ENCODE results near the gene MLLT10.

Gene MLLT10

DNA sequence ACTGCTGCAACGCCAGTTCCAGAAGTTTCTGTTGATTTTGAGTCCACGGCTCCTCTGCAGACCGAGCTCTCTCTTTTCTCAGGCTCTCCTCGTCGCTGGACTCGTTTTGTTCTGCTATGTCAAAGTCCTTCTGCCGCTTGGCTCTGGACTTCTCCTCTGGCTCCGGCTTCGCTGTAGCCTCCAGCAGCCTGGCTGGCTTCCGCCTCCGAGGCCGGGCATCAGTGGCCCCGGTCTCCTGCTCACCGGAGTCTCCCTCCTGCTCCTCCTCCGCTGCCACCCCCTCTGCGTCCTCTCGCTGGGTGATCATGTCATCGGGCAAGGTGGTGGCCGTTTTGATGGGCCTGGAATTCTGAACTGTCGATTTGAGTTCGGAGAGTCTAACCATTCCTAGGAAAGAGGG, 225.2 kb downstream of the MLLT10 start:
- H3K4me3 ChIP-seq (ENCODE audit: low read depth, low read length): no peak overlapping the region
- TF ChIP-seq, protein P1, sequence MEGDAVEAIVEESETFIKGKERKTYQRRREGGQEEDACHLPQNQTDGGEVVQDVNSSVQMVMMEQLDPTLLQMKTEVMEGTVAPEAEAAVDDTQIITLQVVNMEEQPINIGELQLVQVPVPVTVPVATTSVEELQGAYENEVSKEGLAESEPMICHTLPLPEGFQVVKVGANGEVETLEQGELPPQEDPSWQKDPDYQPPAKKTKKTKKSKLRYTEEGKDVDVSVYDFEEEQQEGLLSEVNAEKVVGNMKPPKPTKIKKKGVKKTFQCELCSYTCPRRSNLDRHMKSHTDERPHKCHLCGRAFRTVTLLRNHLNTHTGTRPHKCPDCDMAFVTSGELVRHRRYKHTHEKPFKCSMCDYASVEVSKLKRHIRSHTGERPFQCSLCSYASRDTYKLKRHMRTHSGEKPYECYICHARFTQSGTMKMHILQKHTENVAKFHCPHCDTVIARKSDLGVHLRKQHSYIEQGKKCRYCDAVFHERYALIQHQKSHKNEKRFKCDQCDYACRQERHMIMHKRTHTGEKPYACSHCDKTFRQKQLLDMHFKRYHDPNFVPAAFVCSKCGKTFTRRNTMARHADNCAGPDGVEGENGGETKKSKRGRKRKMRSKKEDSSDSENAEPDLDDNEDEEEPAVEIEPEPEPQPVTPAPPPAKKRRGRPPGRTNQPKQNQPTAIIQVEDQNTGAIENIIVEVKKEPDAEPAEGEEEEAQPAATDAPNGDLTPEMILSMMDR (IDR thresholded peaks at IDR 0.05; ENCODE audit: control insufficient read depth, extremely low read depth, insufficient read depth): no peak
- DNase-seq (ENCODE audit: low read depth): no peak

DNA sequence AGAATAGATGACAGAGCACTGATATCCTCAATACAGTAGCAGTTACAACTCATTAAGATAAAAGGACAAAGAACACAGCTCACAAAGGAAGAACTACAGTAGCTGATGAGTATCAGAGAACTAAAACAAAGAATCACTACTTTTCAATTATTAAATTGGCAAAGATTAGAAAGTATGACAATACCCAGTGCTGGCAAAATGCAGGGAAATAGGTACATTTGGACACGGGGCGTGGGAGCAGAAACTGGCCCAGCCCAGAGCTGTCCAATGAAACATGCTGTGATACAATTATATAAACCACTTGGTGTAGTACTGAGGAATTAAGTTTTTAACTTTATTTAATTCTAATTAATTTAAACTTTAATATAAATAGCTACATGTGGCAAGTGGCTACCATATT, 226.3 kb downstream of the MLLT10 start:
- TF ChIP-seq, protein P1 (IDR thresholded peaks at IDR 0.05; ENCODE audit: control insufficient read depth, extremely low read depth, insufficient read depth): no peak
- no peak for DNase-seq (ENCODE audit: low read depth)
- no peak overlapping the region for H3K4me3 ChIP-seq (ENCODE audit: low read depth, low read length)

DNA sequence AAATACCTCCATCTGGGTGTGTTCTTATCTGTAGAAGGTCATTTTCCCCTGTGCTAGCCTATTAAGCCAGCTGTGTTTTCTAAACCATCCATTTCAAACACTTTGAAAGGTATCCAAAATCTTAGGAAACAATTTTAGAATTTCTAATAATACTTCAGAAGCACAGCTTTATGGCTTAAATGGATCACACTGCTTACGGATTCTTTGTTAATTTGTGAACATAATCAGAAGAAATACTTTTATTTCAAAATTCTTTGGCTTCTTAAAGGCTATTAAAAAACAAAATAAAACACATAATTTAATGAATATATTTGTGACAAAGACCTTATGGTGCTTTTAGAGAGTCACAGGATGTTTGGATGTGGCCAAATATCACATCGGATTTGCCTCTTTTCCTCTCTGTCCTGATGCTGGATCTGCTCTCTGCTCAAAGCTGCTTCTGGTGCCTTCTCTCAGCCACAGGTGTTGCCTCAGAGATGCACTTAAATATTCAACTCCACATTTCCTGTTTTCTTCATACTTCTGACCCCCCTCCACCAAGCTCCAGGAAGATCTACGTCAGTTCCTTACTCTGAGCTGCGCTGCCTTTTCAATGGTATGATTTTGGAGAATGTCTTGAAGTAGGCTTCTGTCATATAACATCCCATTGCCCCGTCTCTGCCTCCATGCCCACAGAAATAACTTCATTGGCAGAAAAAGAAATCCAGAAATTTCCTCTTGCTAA, 230.6 kb downstream of the MLLT10 start:
- no peak for DNase-seq (ENCODE audit: low read depth)
- no peak overlapping the region for H3K4me3 ChIP-seq (ENCODE audit: low read depth, low read length)
- TF ChIP-seq, protein P1 (IDR thresholded peaks at IDR 0.05; ENCODE audit: control insufficient read depth, extremely low read depth, insufficient read depth): no peak

DNA sequence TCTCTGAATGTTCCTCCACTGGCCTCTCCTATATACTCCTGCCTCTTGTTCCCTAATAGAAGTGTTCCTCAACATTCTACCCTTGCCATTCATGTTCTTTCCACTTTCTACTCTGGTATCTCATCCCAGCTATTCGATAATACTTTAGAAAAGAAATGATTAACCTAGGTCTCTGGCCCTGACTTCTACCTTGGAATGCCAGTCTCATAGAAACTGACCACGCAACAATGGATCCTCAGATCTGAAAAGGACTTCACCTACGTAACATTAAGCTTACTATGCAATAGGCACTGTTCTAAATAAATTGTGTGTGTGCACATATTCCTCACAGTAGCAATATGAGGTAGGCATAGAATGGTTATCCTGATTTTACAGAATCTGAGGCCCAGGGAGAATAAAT, 235.0 kb downstream of the MLLT10 start:
- DNase-seq (ENCODE audit: low read depth): no peak
- no peak overlapping the region for H3K4me3 ChIP-seq (ENCODE audit: low read depth, low read length)
- TF ChIP-seq, protein P1 (IDR thresholded peaks at IDR 0.05; ENCODE audit: control insufficient read depth, extremely low read depth, insufficient read depth): no peak

DNA sequence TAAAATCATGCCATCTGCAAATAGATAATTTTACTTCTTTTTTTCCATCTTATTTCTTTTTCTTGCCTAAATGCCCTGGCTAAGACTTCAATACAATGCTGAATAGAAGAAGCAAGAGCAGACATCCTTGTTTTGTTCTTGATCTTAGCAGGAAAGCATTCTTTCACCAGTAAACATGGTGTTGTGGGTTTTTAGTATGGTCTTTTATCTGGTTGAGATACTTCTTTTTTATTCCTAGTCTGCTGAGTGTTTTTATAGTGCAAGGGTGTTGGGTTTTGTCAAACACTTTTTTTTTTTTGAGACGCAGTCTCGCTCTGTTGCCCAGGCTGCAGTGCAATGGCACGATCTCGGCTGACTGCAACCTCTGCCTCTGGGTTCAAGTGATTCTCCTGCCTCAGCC, 237.2 kb downstream of the MLLT10 start:
- H3K4me3 ChIP-seq (ENCODE audit: low read depth, low read length): no peak overlapping the region
- no peak for DNase-seq (ENCODE audit: low read depth)
- TF ChIP-seq, protein P1 (IDR thresholded peaks at IDR 0.05; ENCODE audit: control insufficient read depth, extremely low read depth, insufficient read depth): no peak

DNA sequence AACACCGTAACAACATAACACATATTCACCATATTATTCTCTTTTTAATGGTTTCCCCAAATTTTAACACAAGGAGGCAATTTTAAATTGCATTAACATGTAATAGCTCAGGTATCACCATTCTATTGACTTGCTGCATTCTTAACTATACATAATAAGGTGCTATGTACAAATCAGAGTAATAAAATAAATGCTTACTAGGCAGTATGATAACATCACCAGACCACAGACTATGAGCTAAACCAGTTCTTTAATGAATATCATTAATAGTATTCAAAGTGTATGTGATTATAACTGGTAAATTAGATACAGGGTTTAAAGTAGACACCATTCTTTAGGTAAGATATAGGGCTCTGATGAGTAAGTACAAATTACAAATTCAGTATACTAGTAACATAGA, 242.9 kb downstream of the MLLT10 start:
- TF ChIP-seq, protein P1 (IDR thresholded peaks at IDR 0.05; ENCODE audit: control insufficient read depth, extremely low read depth, insufficient read depth): no peak
- no peak overlapping the region for H3K4me3 ChIP-seq (ENCODE audit: low read depth, low read length)
- no peak for DNase-seq (ENCODE audit: low read depth)

DNA sequence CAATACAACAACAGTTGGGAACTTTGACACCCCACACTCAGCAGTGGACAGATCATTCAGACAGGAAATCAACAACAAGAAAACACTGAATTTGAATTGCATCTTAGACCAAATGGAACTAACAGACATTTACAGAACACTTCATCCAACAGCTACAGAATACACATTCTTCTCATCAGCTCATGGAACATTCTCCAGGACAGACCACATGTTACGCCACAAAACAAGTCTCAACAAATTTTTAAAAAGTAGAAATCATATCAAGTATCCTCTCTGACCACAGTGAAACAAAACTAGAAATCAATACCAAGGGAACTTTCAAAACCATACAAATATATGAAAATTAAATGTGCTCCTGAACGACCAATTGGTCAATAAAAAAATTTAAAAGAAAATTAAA, 257.2 kb downstream of the MLLT10 start:
- H3K4me3 ChIP-seq (ENCODE audit: low read depth, low read length): no peak overlapping the region
- TF ChIP-seq, protein P1 (IDR thresholded peaks at IDR 0.05; ENCODE audit: control insufficient read depth, extremely low read depth, insufficient read depth): no peak
- no peak for DNase-seq (ENCODE audit: low read depth)

Data from LNCaP clone FGC (cell line).